Activated CD8-positive, alpha-beta T cell treated with anti-CD3 and anti-CD28 coated beads for 36 hours (primary cell): Measurements from ENCODE around the gene OR6X1. TPM values are rescaled to one million over a fixed set of nuclear protein-coding genes. Genes with fewer than 3 reads are reported as not detected.

ENCODE experiments used
- ATAC-seq: fragments of 200-7000 bp; cut with Tn5 transposase; one replicate; pipeline ENCODE4 v1.10.0; 2021; ENCODE audit warnings: mild to moderate bottlenecking, moderate library complexity
- CTCF ChIA-PET: fragments of 350-600 bp; sonication (Branson Sonifier 250); formaldehyde crosslinking; loops from one replicate; lab custom pipeline; 2021; ENCODE audit warnings: antibody characterized with exemption; lab: Charles Lee
- POLR2A ChIA-PET: fragments of 350-600 bp; sonication (Branson Sonifier 250); formaldehyde crosslinking; loops from one replicate; lab custom pipeline; 2021; ENCODE audit warnings: antibody characterized with exemption; lab: Charles Lee
- DNase-seq: peaks from one replicate; pipeline ENCODE4 v3.0.0-alpha.2; 2020
- H3K27ac Mint-ChIP-seq: one replicate; pipeline ENCODE4 v1.8.0; 2021; ENCODE audit warnings: mild to moderate bottlenecking, mixed read lengths
- H3K27me3 Mint-ChIP-seq: one replicate; pipeline ENCODE4 v1.8.0; 2021; ENCODE audit warnings: mixed read lengths
- H3K36me3 Mint-ChIP-seq: one replicate; pipeline ENCODE4 v1.8.0; 2021; ENCODE audit warnings: low read depth, mixed read lengths
- H3K4me1 Mint-ChIP-seq: one replicate; pipeline ENCODE4 v1.8.0; 2021; ENCODE audit warnings: low read depth, mixed read lengths
- H3K4me3 Mint-ChIP-seq: one replicate; pipeline ENCODE4 v1.8.0; 2021; ENCODE audit warnings: mild to moderate bottlenecking, moderate library complexity, mixed read lengths
- H3K9me3 Mint-ChIP-seq: one replicate; pipeline ENCODE4 v1.8.0; 2021; ENCODE audit warnings: mixed read lengths
- intact Hi-C: fragments of 100-400 bp; cut with micrococcal nuclease; formaldehyde crosslinking; loops from one replicate; pipeline ENCODE4 v1.10.0; 2022
- total RNA-seq, 2 experiments: library from RNA; stranded (reverse); gene quantifications; one replicate each; pipeline ENCODE4 v1.2.3, GENCODE V29; 2021
- TF ChIP-seq, protein P1 (sequence below): fragments of 200-600 bp; IDR thresholded peaks from one replicate; pipeline ENCODE4 v1.8.0; 2022; ENCODE audit warnings: antibody characterized with exemption, mild to moderate bottlenecking

The OR6X1 gene
- total RNA-seq, 2 experiments from 2014 or later: not detected

DNA sequence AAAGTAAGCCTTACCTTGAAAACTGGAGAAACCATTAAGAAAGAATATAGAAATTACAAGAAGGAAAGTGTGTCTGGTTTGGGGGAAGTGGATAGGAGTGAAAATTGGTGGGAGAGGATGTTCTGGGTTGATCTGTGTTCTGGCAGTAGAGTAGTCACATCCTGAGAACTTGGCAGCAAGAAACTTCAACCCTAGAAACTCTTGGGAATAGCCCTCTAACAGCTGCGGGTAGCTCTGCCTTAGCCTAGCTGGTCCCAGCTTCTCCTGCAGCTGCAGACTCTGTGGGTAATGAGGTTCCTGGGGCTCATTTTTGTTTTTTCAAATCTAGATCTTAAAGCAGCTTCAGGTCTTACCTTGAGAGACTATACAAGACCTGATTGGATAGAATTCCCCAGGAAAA lies 24.2 kb upstream of the OR6X1 start:
- Mint-ChIP-seq H3K36me3 (no peaks in the 10 kb centered on the region), H3K27ac (no peak overlapping the region), H3K4me1 (no peaks in the 10 kb centered on the region), H3K9me3 (no peaks in the 10 kb centered on the region), H3K4me3 (no peak overlapping the region), H3K27me3 (peaks cover 10% of the 10 kb centered on the region)
- ChIA-PET POLR2A (no interaction called here), CTCF (no interaction called here)
- intact Hi-C loops: no loop called here
- DNase-seq (no peak), ATAC-seq (no peak)
- TF ChIP-seq, protein P1, sequence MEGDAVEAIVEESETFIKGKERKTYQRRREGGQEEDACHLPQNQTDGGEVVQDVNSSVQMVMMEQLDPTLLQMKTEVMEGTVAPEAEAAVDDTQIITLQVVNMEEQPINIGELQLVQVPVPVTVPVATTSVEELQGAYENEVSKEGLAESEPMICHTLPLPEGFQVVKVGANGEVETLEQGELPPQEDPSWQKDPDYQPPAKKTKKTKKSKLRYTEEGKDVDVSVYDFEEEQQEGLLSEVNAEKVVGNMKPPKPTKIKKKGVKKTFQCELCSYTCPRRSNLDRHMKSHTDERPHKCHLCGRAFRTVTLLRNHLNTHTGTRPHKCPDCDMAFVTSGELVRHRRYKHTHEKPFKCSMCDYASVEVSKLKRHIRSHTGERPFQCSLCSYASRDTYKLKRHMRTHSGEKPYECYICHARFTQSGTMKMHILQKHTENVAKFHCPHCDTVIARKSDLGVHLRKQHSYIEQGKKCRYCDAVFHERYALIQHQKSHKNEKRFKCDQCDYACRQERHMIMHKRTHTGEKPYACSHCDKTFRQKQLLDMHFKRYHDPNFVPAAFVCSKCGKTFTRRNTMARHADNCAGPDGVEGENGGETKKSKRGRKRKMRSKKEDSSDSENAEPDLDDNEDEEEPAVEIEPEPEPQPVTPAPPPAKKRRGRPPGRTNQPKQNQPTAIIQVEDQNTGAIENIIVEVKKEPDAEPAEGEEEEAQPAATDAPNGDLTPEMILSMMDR: no peak

DNA sequence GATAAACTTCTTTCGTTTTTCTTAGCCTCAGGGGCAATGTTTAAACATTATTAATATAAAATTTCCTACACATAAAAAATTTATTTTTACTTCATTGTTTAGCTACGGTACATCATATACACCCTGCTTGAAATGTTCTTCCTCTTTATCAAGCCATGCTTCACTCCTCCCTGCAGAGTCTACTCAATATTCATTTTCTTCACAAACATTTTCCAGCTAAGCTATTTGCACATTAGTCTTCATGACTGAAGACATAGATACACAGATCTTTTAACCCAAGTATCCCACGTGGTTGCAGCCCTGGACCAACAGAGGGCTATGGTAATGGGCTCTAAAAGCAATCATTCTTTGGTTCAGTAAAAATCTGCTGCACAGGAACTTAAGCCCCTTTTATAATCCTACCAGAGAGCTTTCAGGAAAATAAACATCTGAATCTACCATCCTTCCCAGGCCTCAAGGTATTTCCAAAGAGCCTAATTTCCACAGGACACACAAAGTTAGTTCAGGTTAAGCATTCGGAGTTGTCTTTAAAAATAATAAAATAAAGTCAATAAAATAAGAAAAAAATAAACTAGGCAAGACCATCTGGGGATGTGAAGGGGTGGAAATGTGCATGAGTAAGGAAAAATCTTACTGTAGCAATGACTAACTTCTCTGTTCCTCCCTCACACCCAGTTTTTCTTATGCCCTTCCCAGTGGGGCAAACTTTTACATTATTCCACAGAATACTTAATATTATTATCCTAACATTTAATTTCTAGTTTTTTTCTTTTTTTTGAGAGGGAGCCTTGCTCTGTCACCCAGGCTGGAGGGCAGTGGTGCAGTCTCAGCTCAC lies 21.6 kb upstream of the OR6X1 start:
- Mint-ChIP-seq H3K4me3 (no peak overlapping the region), H3K9me3 (no peaks in the 10 kb centered on the region), H3K4me1 (no peaks in the 10 kb centered on the region), H3K36me3 (no peaks in the 10 kb centered on the region), H3K27ac (no peak overlapping the region), H3K27me3 (peaks cover 3% of the 10 kb centered on the region)
- DNase-seq (no peak), ATAC-seq (no peak)
- TF ChIP-seq, protein P1: no peak
- ChIA-PET CTCF (no interaction called here), POLR2A (no interaction called here)
- intact Hi-C loops: no loop called here

DNA sequence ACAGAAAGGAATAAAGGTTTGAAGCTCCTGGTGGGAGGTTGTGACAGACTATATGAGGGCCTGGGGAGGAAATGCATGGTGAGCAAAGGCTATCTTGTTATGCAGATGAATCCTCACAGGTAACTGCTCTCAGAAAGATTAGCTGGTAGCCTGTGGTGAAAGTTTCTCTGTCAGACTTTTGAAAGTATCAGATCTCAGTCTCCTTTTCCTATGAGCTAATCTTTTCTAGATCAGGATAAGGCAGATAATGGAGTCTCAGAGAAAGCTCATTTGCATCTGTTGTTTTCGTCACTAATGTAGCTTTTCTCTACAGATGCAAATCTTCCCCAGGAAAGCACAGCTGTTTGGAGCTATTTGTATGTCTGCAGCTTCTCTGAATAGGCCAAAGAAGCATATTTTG lies 21.0 kb upstream of the OR6X1 start:
- Mint-ChIP-seq H3K36me3 (no peaks in the 10 kb centered on the region), H3K4me1 (no peaks in the 10 kb centered on the region), H3K27ac (no peak overlapping the region), H3K27me3 (peaks cover 3% of the 10 kb centered on the region), H3K4me3 (no peak overlapping the region), H3K9me3 (no peaks in the 10 kb centered on the region)
- TF ChIP-seq, protein P1: no peak
- CTCF ChIA-PET: no interaction called here
- POLR2A ChIA-PET: no interaction called here
- ATAC-seq (no peak), DNase-seq (no peak)
- intact Hi-C loops: no loop called here

DNA sequence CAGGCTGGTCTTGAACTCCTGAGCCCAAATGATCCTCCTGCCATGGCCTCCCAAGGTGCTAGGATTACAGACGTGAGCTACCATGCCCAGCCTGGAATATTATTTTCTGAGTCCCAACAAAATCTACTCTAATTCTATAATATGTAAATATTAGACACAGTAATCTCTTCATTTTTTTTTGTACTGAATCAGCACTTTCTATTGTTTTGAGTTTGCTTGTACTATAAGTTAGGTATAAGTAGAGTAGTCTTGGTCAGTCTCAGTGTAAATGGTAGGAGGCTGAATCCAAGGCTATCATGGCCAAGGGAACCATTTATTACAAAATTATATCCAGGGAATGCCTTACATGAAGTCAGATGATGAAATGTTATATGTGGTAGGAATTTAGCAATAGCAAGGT lies 19.6 kb upstream of the OR6X1 start:
- intact Hi-C loops: no loop called here
- DNase-seq (no peak), ATAC-seq (no peak)
- CTCF ChIA-PET: interaction anchor here (1.2 kb wide), 1 partner anchor 22 kb away, joined by 4 read pairs; no protein-coding TSS in a partner anchor
- no peaks in the 10 kb centered on the region for H3K36me3 Mint-ChIP-seq
- peaks cover 2% of the 10 kb centered on the region for H3K27me3 Mint-ChIP-seq
- H3K4me3 Mint-ChIP-seq: no peak overlapping the region
- no peaks in the 10 kb centered on the region for H3K4me1 Mint-ChIP-seq
- TF ChIP-seq, protein P1: no peak
- H3K27ac Mint-ChIP-seq: no peak overlapping the region
- POLR2A ChIA-PET: no interaction called here
- H3K9me3 Mint-ChIP-seq: no peaks in the 10 kb centered on the region

DNA sequence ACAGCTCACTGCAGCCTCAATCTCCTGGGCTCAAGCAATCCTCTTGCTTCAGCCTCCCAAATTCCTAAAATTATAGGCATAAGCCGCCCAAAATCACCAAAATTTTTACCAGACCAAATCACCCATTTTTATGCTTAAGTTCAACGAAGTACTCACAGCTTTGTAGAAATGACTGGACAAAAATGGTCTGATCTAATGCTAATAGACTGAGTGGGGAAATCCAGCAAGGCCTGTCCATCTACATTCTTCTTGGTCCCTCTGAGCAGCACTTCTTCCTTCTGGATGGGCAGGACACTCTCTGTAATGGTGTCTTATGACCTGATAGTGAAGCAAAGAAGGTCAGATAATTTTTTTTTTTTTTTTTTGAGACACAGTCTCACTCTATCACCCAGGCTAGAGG lies 18.7 kb upstream of the OR6X1 start:
- no peak for DNase-seq
- no peak for ATAC-seq
- TF ChIP-seq, protein P1: no peak
- no peak overlapping the region for H3K4me3 Mint-ChIP-seq
- H3K27ac Mint-ChIP-seq: no peak overlapping the region
- ChIA-PET CTCF (interaction anchor here (1.2 kb wide), 1 partner anchor 23 kb away, joined by 4 read pairs; no protein-coding TSS in a partner anchor), POLR2A (no interaction called here)
- no peaks in the 10 kb centered on the region for H3K9me3 Mint-ChIP-seq
- H3K27me3 Mint-ChIP-seq: peaks cover 3% of the 10 kb centered on the region
- H3K4me1 Mint-ChIP-seq: no peaks in the 10 kb centered on the region
- H3K36me3 Mint-ChIP-seq: no peaks in the 10 kb centered on the region
- intact Hi-C loops: no loop called here
